K562 (cell line): ENCODE data around the gene KRTAP10-12.

Experiments
- FOXJ3 ChIP-seq: sonication (generic); formaldehyde crosslinking; IDR thresholded peaks from 2 replicates; pipeline ENCODE4 v1.4.0; 2020; ENCODE audit warnings: mild to moderate bottlenecking, missing genetic modification reagents
- ZNF398 ChIP-seq: fragments of 250-450 bp; sonication (Bioruptor Pico); IDR thresholded peaks from 2 replicates; pipeline ENCODE4 v1.8.0; 2021; ENCODE audit warnings: moderate library complexity, mild to moderate bottlenecking, inconsistent platforms

DNA sequence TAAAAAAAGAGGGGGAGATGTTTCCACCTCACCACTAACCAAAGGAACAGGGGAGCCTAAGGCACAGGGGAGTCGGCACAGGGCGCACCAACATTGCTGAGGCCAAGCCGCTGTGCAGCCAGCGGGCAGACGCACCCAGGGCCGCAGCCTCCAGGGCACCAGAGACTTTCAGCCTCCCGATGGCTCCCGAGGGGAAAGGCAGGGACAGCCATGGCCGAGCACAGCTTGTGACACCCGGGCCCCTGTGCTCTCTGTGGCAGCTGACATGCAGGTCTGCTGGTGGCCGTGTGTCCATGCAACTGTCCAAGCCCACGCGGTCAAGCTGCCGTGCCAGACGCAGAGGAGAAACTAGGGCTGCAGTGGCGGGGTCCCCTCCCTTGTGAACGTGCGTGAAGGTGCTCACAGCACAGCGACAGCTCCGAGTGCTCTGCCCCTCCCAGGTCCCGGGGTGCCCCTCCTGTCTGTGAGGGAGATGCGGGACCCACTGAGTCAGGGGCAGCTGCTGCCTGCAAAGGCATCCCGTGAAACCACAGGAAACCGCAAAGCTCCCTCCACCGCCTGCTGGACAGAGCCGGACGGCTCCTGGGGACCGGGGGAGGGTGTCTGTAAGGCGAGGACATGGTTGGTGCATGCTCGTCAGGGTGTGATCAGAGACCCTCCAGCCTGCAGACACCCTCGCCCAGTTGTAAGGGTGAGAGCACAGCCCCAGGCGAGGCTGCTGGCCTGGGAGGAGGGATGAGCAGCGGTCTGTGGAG is 48.2 kb upstream of the KRTAP10-12 start:
- TF ChIP-seq FOXJ3 (CRISPR knock-in tag) (no peak), ZNF398 (CRISPR knock-in tag) (no peak)
